AG10803 (cell line): ENCODE results near the gene GNMT.
A peak's percentile ranks its signal among the peaks of the same experiment; 100 is the strongest.
"Not testable (repeated sequence)": the region's sequence is repeated elsewhere in the genome, so short reads cannot be mapped to it uniquely, and the experiment has no call there.

Experiments
- DNase-seq: peaks from one replicate; pipeline ENCODE4 v3.0.0; 2010; ENCODE audit warnings: low read depth
- H3K4me3 ChIP-seq: 2 replicates; pipeline ENCODE4 v1.5.1; 2011; ENCODE audit warnings: mild to moderate bottlenecking, low read length, control low read depth
- CTCF ChIP-seq: conservative IDR thresholded peaks from 2 replicates; pipeline ENCODE4 v1.5.1; 2011; ENCODE audit warnings: mild to moderate bottlenecking, low read length, control low read depth, inconsistent platforms

GNMT gene

GRCh38 chr6:42940493-42941045 lies 20.0 kb upstream of the GNMT start:
- DNase-seq: no peak
- TF ChIP-seq CTCF: no peak
- H3K4me3 ChIP-seq: no peak overlapping the region

GRCh38 chr6:42941356-42941755 lies 19.2 kb upstream of the GNMT start:
- not testable (repeated sequence) for H3K4me3 ChIP-seq

GRCh38 chr6:42942444-42942843 lies 18.1 kb upstream of the GNMT start:
- no peak overlapping the region for H3K4me3 ChIP-seq
- TF ChIP-seq CTCF: no peak
- DNase-seq: no peak

More at GRCh38 chr6:42941356-42941755, 19.2 kb upstream of the GNMT start:
- DNase-seq: not testable (repeated sequence)

GRCh38 chr6:42947950-42948349 lies 12.6 kb upstream of the GNMT start:
- TF ChIP-seq CTCF: no peak
- no peak overlapping the region for H3K4me3 ChIP-seq
- DNase-seq: peak; percentile 35

- no peak overlapping the region for H3K4me3 ChIP-seq
- no peak for DNase-seq
- no peak for TF ChIP-seq CTCF
These were observed 8.2 kb upstream of the GNMT start for GRCh38 chr6:42952389-42952788.

- DNase-seq, H3K4me3 ChIP-seq: not testable (repeated sequence)
These were observed 6.1 kb upstream of the GNMT start for GRCh38 chr6:42954405-42954804.

- no peak overlapping the region for H3K4me3 ChIP-seq
- no peak for TF ChIP-seq CTCF
- DNase-seq: no peak
These were observed 2.4 kb upstream of the GNMT start for GRCh38 chr6:42958125-42958524.

GRCh38 chr6:42959917-42960242 lies 674 bp upstream of the GNMT start:
- peak overlapping the region; percentile 55 for H3K4me3 ChIP-seq
- no peak for DNase-seq
- TF ChIP-seq CTCF: no peak
